GM12872 (cell line): ENCODE measurements around the gene TMEM9B.

Source experiments
- CTCF ChIP-seq: IDR thresholded peaks from 3 replicates; pipeline ENCODE4 v1.5.1; 2011; ENCODE audit warnings: low read depth, mild to moderate bottlenecking, low read length, moderate library complexity; ENCODE audit not compliant: insufficient read depth

The TMEM9B gene

GRCh38 chr11:8932564-8933180 is 31.6 kb downstream of the TMEM9B start, which contains the start of gene C11orf16:
C11orf16 (minus strand) TSS chr11:8932947; CDS start chr11:8932308, 639 bp downstream.
- TF ChIP-seq CTCF, result no peak

- TF ChIP-seq CTCF, result no peak
These were observed 33.6 kb downstream of the TMEM9B start for GRCh38 chr11:8930456-8931175.

DNA sequence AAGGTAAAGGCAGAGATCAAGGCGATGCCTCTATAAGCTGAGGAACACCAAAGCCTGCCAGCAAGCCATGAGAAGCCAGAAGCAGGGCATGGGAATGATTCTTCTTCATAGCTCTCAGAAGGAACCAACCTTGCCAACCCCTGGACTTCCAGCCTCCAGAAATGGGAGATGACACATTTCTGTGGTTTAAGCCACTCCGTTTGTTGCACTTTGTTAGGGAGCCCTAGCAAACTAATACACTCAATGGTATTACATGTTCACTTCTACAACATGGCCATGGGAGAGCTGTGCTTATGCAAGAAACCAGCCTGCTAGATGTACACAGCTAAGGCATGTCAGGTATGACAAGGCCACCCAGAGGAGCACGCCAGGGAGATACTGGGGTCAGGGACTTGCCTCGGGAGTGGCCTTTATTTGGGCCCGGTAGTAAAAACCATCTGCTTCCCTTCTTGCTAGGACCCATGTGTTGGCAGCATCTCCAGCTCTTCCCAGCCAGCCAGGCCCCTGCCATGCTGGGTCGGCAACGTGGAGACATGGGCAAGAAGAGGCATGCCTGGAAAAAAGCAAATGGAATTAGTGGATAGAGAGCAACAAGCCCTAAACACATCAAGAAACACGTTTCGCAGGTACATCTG is 35.1 kb downstream of the TMEM9B start:
- no peak for TF ChIP-seq CTCF

DNA sequence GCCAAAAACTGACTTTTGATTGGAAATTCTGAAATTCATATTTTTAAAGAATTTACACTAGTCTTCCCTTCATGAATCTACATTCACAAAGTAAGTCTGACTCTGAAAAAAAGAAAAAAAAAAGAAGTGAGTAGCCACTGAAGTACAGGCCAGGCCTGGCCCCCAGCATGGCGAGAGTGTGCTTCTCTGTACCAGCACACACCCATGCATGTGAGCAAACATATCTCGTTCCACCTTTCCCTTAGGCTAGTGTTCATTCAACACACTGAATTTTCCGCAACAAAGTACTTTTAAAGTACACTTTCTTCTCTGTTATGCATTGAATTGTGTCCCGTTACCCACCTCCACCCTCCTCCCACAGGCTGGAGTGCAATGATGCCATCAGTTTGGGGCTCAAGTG is 36.0 kb downstream of the TMEM9B start:
- TF ChIP-seq CTCF, result no peak

- no peak for TF ChIP-seq CTCF
These were observed 37.0 kb downstream of the TMEM9B start for GRCh38 chr11:8927233-8927632.

DNA sequence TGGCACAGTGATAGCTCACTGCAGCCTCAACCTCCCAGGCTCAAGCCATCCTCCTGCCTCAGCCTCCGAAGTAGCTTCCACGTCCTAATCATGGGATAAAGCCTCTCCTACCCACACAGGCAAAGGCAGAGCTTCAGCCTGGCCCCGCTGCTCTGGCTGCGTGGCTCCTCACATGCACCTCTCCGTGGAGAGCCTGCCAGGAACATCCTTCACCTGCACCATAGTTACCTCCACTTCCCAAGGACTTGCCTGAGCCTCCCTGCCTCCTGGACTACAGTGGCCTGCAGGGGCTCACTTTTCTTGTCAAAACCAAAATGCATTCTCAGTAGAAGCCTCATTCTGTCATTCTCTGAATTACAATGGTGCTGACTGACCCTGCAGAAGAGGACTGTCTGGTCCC is 38.0 kb downstream of the TMEM9B start:
- no peak for TF ChIP-seq CTCF

DNA sequence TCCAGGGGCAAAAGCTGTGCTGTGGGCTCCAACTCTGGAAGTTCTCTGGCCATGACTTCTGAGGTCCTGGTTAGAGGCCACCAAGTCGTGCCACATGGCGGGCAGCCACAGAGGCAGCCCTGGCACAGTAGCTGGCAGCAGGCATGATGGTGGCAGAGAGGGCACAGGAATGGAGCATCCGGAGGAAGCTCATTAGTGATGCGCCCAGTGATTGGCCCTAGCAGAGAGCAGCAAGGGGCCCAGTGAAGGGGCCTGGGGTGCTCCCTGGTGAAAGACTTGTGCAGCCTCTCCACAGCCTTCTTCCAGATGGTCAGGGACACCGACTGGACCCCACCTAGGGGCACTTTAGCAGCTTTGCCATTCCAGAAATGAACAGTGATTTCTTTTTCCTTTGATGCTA is 38.5 kb downstream of the TMEM9B start:
- no peak for TF ChIP-seq CTCF
